G401 (cell line): ENCODE results near the gene PI4K2A. TPM values are rescaled to one million over a fixed set of nuclear protein-coding genes. Genes with fewer than 3 reads are reported as not detected.
"Not testable (repeated sequence)": the region's sequence is repeated elsewhere in the genome, so short reads cannot be mapped to it uniquely, and the experiment has no call there.

Experiments
- DNase-seq: peaks from one replicate; pipeline ENCODE4 v3.0.0-alpha.2; 2015; ENCODE audit warnings: low spot score
- in situ Hi-C: cut with HindIII; loops from 2 replicates; pipeline ENCODE4 v1.10.0; 2016; ENCODE audit warnings: low sequenced_read_pairs, mixed read lengths
- total RNA-seq: library from RNA; depleted of rRNA; stranded (reverse); fragments of >200 nt; shearing (Covaris generic); gene quantifications from 2 replicates; pipeline ENCODE4 v1.2.3, GENCODE V29; 2014

The PI4K2A gene
- total RNA-seq, 1 experiment from 2014 or later, result 42.2 TPM

DNA sequence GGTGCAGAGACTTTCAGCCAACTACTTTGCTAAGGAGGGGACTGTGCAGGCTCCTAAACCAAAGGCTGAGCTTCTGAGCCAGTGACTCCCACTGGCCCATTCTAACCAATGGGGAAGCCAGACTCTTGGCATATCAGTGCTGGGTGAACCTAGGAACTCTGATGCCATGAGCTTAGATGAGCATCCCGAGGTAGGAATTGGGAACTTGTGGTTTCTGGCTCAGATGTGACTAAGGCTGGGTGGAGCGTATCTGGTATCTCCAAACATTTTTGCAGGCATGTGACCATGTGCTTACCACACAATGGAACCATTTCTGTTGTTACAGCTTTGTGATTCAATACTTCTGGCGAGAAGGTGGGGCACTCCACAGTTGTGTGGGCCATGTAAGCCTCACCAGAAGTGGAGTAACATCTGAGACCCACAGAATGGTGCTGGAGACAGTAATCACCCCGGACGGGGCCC, 49.1 kb downstream of the PI4K2A start:
- DNase-seq, result no peak
- in situ Hi-C loops, result loop anchor here (5.0 kb wide), 1 partner anchor 38 kb away; no protein-coding TSS in a partner anchor

DNA sequence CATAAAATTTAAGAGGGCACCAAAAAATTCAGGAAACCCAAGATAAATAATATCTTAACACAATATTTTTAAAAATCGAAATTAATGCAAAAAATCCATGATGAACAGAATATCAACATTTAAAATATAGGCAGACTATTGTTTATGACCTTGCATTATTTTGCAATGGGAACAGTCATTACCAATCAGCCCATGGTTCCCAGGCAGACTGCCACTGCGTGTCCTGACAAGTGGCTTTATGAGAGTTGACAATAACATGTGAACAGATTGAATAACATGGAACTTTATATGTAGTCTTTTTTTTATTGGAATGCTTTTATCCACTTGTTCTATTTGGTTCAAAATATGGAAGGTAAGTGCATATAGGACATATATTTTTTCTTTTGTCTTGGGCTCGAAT, 49.7 kb downstream of the PI4K2A start:
- in situ Hi-C loops, result no loop called here
- no peak for DNase-seq

DNA sequence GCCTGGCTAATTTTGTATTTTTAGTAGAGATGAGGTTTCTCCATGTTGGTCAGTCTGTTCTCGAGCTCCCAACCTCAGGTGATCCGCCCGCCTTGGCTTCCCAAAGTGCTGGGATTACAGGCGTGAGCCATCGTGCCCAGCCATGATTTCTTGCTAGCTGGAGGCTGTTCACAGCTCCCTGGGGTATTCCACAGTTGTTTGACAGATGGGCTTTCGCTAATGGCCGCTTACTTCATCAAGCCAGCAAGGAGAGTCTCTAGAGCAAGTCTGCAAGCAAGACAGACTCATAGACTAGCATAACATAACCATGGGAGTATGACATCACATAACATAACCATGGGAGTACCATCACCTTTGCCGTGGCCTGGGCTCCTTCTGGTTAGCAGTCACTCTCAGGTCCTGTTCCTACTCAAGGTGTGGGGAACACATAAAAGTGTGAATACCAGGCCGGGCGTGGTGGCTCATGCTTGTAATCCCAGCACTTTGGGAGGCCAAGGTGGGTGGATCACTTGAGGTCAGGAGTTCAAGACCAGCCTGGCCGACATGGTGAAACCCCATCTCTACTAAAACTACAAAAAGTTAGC, 57.7 kb downstream of the PI4K2A start:
- in situ Hi-C loops, DNase-seq: not testable (repeated sequence)

DNA sequence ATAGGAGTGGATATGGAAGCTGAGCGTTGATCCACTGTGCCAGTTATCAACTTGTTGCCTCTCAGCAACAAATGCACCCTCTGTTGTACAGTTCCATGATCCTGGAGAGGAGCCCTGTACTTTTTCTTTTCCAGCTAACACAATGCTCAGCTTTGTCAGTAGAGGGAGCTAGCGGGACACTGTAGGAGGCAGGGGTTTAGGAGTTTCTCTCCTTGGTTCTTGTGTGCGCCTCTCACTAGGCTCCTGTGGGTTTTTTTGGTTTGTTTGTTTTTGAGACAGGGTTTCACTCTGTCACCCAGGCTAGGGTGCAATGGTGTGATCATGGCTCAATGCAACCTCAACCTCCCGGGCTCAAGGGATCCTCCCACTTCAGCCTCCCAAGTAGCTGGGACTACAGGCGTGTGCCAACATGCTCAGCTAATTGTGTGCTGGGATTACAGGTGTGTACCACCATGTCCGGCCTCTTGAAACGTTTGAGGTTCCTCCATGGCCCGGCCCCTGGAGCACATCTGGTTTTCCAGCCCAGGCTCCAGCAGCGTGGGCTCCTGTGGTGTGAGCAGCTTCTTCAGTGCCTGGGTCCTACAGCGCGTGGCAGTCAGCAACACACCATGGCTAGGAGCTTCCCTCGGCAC, 61.1 kb downstream of the PI4K2A start:
- DNase-seq, result peak; percentile 73
- in situ Hi-C loops, result no loop called here

DNA sequence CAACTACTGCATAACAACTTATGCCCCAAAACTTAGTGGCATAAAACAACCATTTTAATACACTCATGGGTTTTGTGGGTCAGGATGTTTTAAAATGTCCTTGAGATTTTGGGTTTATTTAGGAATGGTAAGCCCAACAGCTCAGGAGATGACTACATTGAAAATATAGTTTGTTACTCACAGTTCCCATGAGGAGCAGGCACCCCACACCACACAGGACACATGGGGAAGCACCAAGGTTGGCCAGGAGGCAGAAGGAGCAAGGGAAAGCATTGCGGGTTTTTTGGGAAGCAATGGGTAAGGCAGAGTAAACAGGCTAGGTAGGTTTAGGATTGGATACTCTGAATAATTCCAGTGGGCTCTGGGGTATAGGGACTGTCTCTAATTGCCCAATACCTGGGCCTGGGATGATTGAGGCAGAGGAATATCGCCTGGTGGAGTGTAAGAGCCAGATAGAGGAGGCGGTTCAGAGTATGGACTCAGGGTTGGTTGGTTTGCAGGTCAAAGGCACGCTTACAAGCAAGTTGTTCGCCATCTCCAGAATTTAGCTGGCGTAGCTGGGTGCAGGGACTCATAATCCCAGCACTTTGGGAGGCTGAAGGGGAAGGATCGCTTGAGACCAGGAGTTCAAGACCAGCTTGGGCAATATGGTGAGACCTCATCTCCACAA, 63.1 kb downstream of the PI4K2A start:
- in situ Hi-C loops, result no loop called here
- no peak for DNase-seq

DNA sequence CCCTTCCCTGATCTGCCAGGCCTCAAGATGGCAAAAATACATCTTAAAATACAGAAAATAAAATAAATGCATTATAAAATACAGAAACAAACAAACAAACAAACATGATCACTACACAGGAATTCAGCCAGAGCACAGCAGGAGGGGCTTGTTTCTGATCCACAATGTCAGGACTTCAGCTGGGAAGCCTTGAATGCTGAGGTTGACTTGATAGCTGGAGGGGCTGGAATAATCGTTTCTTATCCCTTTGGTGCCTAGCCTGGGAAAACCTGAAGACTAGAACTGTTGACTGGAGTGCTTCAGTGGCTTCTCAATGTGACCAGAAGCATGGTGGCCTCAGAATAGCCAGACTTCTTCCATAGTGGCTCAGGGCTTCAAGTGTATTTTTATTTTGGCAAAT, 63.9 kb downstream of the PI4K2A start:
- in situ Hi-C loops, result no loop called here
- DNase-seq, result no peak

DNA sequence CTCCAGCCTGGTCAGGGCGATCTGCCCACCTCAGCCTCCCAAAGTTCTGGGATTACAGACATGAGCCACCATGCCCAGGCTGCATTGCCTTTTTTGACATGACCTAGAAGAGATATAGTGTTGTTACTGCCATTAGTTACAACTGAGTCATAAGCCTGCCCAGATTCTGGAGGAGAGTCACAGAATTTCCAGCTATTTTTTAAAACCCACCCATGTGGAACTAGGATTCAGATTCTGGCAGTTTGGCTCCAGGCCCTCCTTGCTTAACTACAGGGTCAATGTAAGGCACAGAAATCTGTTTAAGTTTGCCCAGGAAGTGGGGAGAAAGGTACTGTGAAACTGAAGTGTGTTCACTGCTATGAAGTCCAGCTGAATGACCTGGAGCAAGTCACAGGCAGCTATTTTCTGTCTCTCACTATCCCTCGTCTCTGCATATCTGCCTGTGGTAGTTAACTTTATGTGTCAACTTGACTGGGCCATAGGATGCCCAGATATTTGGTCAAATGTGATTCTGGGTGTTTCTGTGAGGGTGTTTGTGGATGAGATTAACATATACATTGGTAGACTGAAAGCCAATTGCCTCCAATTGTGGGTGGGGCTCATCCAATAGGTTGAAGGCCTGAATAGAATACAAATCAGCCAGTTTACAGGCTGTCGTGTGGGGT, 64.7 kb downstream of the PI4K2A start:
- DNase-seq, result no peak
- in situ Hi-C loops, result no loop called here

DNA sequence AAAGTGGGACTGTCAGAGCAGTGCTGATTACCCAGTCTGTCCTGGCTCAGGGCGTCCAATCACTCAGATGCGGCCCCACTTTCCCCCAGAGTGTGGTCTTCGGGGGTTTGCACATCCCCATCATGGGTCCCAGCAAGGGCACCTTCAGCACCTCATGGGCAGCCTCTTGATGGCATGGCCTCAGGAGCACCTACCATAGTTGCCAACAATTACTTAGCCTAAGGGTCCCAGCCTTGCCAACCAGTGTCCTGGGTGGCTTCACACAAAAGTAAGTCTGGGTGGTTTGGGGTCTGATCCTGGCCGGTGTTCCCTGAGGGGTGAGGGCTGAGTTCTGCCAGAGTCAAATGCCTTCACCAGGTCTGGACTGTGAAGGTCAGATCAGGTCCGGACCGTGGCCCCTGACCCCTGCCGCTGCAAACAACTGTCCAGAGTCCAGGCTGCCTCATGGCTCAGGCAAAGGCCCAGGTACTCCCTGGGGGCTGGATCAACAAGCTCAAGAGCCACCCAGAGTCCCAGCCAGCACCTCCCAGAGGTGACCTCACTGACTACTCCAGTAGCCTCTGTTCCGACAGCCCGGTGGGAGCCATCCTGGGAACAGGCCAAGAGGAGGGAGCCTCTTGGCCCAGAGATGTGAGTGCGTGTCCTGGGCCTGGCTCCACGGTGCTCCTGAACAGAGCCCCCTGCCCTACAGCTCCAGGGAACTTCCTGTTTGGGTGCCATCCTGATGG, 66.8 kb downstream of the PI4K2A start:
- in situ Hi-C loops, result no loop called here
- DNase-seq, result no peak

DNA sequence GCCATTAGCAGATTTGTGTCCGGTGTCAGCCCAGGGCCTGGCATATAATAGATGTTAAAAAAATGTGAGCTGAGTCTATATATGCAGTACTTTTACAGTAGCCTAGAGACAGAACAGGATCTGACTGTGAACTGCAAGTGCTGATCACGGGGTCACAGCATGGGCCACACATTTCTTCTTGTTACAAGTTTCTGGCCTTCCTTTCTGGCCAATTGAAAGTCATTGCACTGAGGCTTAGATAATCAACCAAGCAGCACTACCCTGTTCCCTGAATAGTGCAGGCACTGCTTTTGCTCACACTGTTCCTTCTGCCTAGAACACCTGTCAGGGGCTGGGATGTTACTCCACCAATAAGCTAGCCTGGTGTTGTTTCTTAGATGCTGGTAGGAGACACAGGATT, 67.7 kb downstream of the PI4K2A start:
- no peak for DNase-seq
- in situ Hi-C loops, result no loop called here

DNA sequence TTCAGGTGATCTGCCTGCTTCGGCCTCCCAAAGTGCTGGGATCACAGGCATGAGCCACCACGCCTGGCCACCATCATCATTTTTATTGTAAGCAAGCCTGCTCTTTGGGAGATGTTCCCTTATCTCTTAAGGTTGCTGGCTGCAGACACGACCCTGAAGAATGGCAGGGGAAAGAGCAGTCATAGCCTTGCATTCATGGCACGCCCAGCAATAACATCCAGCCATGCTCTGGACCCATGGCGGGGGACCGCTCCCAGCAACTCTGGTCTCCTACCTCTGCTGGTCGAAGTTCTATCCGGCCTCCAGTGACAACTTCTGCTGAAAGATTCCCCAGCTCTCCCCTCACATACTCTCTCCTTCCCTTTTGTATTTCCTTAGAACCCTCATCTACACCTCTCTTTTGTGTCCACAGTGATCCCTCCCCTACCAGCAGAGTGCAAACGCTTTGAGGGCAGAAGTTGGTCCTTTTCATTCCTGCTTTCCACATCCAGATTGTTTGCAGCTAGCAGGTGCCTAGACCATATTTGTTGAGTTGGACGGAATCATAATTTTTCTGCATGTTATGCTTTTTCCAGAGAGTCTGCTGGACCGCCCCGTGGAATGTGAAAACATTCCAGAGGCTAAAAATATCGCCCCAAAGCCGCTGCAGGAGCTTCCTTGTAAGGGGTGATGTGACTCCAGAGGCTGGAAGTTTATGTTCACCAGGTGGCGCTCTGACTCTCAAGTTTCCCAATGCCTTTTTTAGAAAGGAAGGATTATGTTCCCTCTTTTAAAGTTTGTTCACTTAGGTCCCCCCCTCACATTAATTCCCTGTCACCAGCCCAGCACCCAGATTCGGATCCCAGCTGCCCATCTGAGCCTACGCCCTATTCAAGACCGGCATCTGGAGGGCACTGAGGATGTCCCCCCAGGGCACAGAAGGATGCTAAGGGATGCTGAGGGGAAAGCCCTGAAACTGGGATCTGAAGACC, 68.8 kb downstream of the PI4K2A start:
- in situ Hi-C loops, result no loop called here
- peak; percentile 65 for DNase-seq

DNA sequence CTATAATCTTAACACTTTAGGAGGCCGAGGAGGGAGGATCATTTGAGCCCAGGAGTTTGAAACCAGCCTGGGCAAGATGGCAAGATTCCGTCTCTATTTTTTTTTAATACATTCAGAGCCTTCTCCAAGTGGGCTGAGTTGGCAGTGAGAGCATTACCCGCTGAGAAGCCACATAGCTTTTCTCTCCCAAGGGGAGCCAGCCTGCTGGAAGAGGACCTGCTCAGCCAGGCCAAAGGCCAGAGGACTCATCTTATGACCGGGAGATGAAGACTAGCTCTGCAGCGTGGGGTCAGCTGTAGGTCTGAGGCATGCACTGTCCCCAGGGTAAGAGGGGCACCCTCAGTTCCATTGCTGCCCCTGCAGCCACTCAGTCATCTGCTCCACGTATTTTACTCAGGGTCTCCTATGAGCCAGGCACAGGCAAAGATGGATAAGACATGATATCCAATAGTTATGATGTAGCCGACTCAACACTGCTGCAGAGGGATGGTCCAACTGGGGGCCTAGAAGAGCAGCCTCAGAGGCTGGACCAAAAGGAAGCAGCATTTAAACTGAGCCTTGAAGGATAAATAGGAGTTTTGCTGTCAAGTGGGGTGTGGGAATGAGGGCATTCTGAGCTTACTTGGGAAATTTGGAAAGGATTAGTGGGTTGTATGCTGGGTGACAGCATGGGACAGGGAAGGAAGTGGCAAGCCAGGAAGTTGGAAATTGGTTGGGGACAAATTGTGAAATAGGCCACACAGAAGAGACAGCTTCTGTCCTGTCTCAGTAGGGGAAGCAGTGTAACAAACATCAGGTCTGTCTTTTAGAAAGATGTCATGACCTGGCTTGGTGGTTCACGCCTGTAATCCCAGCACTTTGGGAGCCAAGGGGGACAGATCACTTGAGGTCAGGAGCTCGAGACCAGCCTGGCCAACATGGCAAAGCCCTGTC, 71.4 kb downstream of the PI4K2A start:
- DNase-seq, result no peak
- in situ Hi-C loops, result no loop called here

DNA sequence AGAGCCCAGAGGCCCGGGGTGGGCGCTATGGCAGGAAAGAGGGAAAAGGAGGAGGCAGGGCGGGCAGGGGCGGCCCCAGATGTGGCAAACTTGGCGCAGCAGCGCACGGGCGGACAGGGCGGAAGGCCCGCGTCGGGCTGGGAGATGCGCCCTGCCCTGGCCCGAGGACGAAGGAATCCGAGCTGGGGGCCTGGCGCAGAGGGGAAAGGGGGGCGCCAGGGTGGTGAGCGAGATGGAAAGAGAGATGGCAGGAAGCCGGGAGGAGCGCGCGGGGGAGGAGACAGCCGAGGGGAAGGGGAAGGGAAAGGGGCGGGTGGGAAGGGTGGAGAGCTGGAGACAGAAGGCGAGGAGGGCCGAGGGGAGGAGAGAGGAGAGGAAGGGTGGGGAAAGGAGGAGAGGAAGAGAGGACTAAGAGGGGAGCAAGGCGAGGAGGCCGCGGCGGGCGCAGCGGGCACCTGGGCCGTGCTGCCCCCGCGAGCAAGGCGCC, 72.9 kb downstream of the PI4K2A start, which contains the start of gene MARVELD1:
Gene MARVELD1 (plus strand): TSS at position 392 of the 487 bp plus-strand sequence. CDS start 147 bp downstream, outside the sequence.
- in situ Hi-C loops, result no loop called here
- DNase-seq, result peak; percentile 45

DNA sequence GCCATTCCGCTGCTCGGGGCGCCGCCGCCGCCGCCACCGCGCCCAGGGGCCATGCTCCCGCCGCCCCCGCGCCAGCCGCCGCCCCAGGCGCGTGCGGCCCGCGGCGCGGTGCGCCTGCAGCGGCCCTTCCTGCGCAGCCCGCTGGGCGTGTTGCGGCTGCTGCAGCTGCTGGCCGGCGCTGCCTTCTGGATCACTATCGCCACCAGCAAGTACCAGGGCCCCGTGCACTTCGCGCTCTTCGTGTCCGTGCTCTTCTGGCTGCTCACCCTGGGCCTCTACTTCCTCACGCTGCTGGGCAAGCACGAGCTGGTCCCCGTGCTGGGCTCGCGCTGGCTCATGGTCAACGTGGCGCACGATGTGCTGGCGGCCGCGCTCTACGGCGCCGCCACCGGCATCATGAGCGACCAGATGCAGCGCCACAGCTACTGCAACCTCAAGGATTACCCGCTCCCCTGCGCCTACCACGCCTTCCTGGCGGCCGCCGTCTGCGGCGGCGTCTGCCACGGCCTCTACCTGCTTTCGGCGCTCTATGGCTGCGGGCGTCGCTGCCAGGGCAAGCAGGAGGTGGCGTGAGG, 73.4 kb downstream of the PI4K2A start:
- in situ Hi-C loops, result no loop called here
- DNase-seq, result peak; percentile 68

DNA sequence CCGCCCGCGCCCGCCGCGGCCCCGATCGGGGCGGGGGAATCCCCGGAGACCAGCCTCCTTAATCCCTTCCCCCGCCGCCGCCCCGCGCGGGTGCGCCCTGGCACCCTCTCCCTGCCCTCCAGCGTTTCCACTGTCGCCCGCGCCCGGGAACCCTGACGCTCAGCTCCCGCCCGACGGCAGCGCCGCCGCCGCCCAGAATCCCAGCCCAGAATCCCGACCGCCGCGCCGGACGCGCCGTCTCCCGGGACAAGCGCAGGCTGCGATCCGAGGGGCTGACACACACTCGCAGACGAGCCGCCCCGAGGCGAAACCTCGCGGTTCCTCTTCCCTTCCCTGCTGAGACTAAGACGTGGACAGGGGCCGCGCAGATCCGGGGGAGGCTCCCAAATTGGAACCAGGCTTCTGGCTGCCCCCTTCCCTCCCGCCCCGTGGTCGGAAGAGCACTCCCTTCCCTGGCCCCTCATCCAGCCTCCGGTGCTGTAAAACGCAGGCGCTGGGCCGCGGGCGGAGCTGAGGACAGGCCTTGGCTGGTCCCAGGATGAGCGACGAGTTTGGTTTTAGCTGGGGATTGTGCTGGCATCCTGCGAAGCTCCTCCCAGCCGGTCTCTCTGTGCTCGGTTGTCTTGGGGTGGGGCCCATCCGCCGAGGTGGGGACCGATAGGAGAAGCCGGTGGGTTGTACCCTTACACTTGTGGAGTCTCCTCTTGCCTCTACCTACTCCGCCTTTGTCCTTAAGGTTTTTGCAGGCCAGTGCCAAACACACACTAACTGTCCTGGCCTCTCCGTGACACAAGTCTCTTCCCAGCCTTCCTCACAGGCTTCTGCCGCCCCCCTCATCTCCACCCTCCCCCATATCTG, 74.2 kb downstream of the PI4K2A start:
- in situ Hi-C loops, result no loop called here
- peak; percentile 55 for DNase-seq

DNA sequence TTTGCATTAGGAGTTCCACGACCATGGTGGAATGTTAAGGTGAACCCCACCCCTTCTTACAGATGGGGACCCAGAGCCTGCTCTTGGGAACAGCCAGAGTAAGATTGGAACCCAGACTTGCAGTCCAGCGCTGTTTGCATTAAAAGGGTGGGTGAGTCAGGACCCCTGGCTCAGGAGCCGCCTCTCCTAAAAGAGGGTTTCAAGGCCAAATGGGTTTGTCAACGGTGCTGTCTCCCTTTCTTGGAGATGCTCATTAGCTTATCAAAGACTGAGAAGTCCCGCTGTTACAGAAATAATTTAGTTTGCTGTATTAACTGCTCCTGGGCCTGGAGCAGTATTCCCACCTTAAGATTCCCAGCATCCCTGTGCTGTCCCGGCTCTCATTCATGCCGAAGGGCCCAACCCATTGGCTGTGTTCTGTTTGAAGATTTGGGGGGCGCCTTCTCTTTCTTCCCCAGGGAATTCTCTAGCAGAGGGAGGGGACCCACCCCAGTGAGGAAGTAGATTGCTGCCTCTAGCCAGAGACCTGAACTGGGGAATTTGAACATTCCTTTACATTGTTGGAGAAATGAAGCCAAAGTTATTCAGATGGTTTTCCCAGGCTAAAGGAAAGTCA, 74.9 kb downstream of the PI4K2A start:
- DNase-seq, result no peak
- in situ Hi-C loops, result no loop called here
